GM12878 (cell line): ENCODE measurements around the gene PSMD1. TPM values are rescaled to one million over a fixed set of nuclear protein-coding genes. Genes with fewer than 3 reads are reported as not detected.

Experiments
- ATAC-seq: fragments of 200-7000 bp; cut with Tn5 transposase; 3 replicates; pipeline ENCODE4 v1.9.1; 2020; ENCODE audit warnings: mild to moderate bottlenecking, moderate library complexity
- BruUV-seq: library from RNA; stranded (reverse); fragments of 400-500 nt; replicated peaks from 2 replicates; lab custom pipeline; 2021; lab: Mats Ljungman, UMichigan
- CTCF ChIA-PET: fragments of 300-600 bp; sonication (Branson Sonifier 250); formaldehyde crosslinking; extraction: SDS; loops from one replicate; lab custom pipeline; 2021; ENCODE audit warnings: inconsistent platforms; lab: Yijun Ruan, JAX
- POLR2A ChIA-PET: fragments of 350-600 bp; formaldehyde crosslinking; extraction: SDS; loops from one replicate; lab custom pipeline; 2021; ENCODE audit warnings: inconsistent platforms; lab: Charles Lee
- RAD21 ChIA-PET: fragments of 300-600 bp; sonication (Branson Sonifier 250); formaldehyde crosslinking; loops from one replicate; lab custom pipeline; 2023; ENCODE audit warnings: antibody characterized with exemption; ENCODE audit not compliant: unreplicated experiment; lab: Charles Lee
- SMC1A ChIA-PET: fragments of 300-600 bp; sonication (Branson Sonifier 250); formaldehyde crosslinking; loops from one replicate; lab custom pipeline; 2023; ENCODE audit not compliant: unreplicated experiment, uncharacterized antibody; lab: Charles Lee
- DNase-seq: peaks from one replicate; pipeline ENCODE4 v3.0.0-alpha.2; 2011; ENCODE audit warnings: low read depth, low spot score
- FAIRE-seq: peaks from 3 replicates; lab custom pipeline; 2011; peaks lifted over from hg19 to GRCh38; lab: Jason Lieb, UNC
- H2AFZ ChIP-seq: 2 replicates; pipeline ENCODE4 v1.6.0; 2011; ENCODE audit warnings: low read depth, low read length, control low read depth; ENCODE audit not compliant: control insufficient read depth
- H3K27ac ChIP-seq: 2 replicates; pipeline ENCODE4 v1.5.1; 2011; ENCODE audit warnings: control low read depth; ENCODE audit not compliant: control insufficient read depth, insufficient read depth
- H3K27me3 ChIP-seq, 2 experiments: replicated peaks in 1 of 2; 2 replicates each; pipeline versions ENCODE4 v1.6.0 to v1.6.1; 2011; ENCODE audit warnings: low read length in 1 of 2; ENCODE audit not compliant: control insufficient read depth in 2 of 2, insufficient read depth in 2 of 2
- H3K36me3 ChIP-seq, 2 experiments: 2 replicates each; pipeline ENCODE4 v1.5.1; 2011; ENCODE audit warnings: low read length in 1 of 2; ENCODE audit not compliant: control insufficient read depth in 2 of 2, insufficient read depth in 2 of 2
- H3K4me1 ChIP-seq: 2 replicates; pipeline ENCODE4 v1.6.1; 2011; ENCODE audit warnings: mild to moderate bottlenecking, low read length, moderate library complexity, mixed read lengths; ENCODE audit not compliant: control insufficient read depth, insufficient read depth
- H3K4me2 ChIP-seq: 2 replicates; pipeline ENCODE4 v1.6.0; 2011; ENCODE audit warnings: control low read depth; ENCODE audit not compliant: control insufficient read depth, insufficient read depth
- H3K4me3 ChIP-seq: fragments of 200-600 bp; sonication (generic); 2 replicates; pipeline ENCODE4 v1.5.1; 2016
- H3K79me2 ChIP-seq: 2 replicates; pipeline ENCODE4 v1.6.0; 2011; ENCODE audit warnings: low read length; ENCODE audit not compliant: control insufficient read depth, insufficient read depth
- H3K9ac ChIP-seq: 2 replicates; pipeline ENCODE4 v1.8.0; 2011; ENCODE audit warnings: low read length, control low read depth, mixed read lengths; ENCODE audit not compliant: control insufficient read depth, insufficient read depth
- H3K9me3 ChIP-seq: replicated peaks from 3 replicates; pipeline ENCODE4 v1.5.1; 2011; ENCODE audit warnings: mild to moderate bottlenecking, low read length; ENCODE audit not compliant: control insufficient read depth, insufficient read depth
- H4K20me1 ChIP-seq: 2 replicates; pipeline ENCODE4 v1.6.0; 2011; ENCODE audit not compliant: control insufficient read depth, insufficient read depth
- KDM1A ChIP-seq: fragments of 200-600 bp; sonication (generic); IDR thresholded peaks from 2 replicates; pipeline ENCODE4 v1.6.1; 2016; ENCODE audit warnings: borderline replicate concordance
- WGBS: methylation state at CpG from one replicate; pipeline ENCODE4 v1.1.6; 2016; ENCODE audit warnings: low lambda C conversion rate; ENCODE audit not compliant: insufficient replicate concordance, insufficient coverage; ENCODE audit errors: missing lambda C conversion rate; 5-methylcytosine and 5-hydroxymethylcytosine counted together
- in situ Hi-C: fragments of 300-500 bp; cut with MboI; formaldehyde crosslinking; loops from 9 replicates; pipeline ENCODE4 v1.14.3; 2018; ENCODE audit warnings: mixed read lengths
- intact Hi-C: fragments of 100-400 bp; cut with micrococcal nuclease; formaldehyde crosslinking; loops from one replicate; pipeline ENCODE4 v1.14.2; 2022; ENCODE audit not compliant: unreplicated experiment
- polyA plus RNA-seq, 11 experiments: library from polyadenylated mRNA; depleted of rRNA in 4 of 11; unstranded in 6 of 11; stranded (reverse) in 5 of 11; fragments of >200 nt; fragmentation: Nextera tagmentation in 4 of 11; fragmentation: Illumina TruSeq in 1 of 11; extraction: Ambion mirVana in 4 of 11; extraction: Trizol in 1 of 11; gene quantifications; 1 replicate in 1 of 11; 2 replicates in 10 of 11; pipeline versions ENCODE4 v1.2.1 to v1.2.3, GENCODE V29; 2011 to 2016; ENCODE audit warnings: inconsistent platforms in 2 of 11, missing spikeins in 2 of 11, low read depth in 1 of 11
- total RNA-seq, 4 experiments: library from RNA; depleted of rRNA in 3 of 4; stranded (reverse); fragments of >200 nt in 3 of 4; fragmentation: Illumina TruSeq in 1 of 4; extraction: Trizol in 1 of 4; gene quantifications; 2 replicates each; pipeline versions ENCODE4 v1.2.1 to v1.2.3, GENCODE V29; 2013 to 2021
- TF ChIP-seq, protein P1 (sequence below): IDR thresholded peaks from 2 replicates; pipeline ENCODE4 v1.6.1; 2012; ENCODE audit warnings: low read depth, low read length, improper control_type of control experiment
- TF ChIP-seq, protein P2 (sequence below): IDR thresholded peaks from 2 replicates; pipeline ENCODE4 v1.6.1; 2012; ENCODE audit warnings: improper control_type of control experiment, low read depth, low read length; ENCODE audit not compliant: insufficient replicate concordance

Gene PSMD1
- total and polyA plus RNA-seq, 10 of the 15 experiments (the other 5 are each of a cell fraction or from before 2014, with no cell fraction given), result 87.4 to 220 (median 139) TPM

GRCh38 chr2:231170055-231170454 lies 113.4 kb downstream of the PSMD1 start:
- BruUV-seq, result no TSS peak
- Histone ChIP-seq H3K9me3 (no peaks in the 10 kb centered on the region), H3K4me3 (no peak overlapping the region), H3K9ac (no peak overlapping the region), H3K79me2 (no peaks in the 10 kb centered on the region), H3K27ac (no peak overlapping the region), H3K4me1 (no peaks in the 10 kb centered on the region), H4K20me1 (no peaks in the 10 kb centered on the region), H3K27me3 (no peaks in the 10 kb centered on the region), H3K4me2 (no peak overlapping the region), H2AFZ (no peak overlapping the region), H3K36me3 (peaks cover 4 to 21% of the 10 kb centered on the region in 2 experiments)
- WGBS, result 90% methylated on average over 1 of the region's 1 CpG
- ATAC-seq (no peak), FAIRE-seq (no peak), DNase-seq (no peak)
- SMC1A ChIA-PET, result interaction anchor here (1.5 to 4.0 kb wide), 2 partner anchors 10 to 21 kb away, joined by 5 to 17 read pairs; no protein-coding TSS in a partner anchor
- TF ChIP-seq, protein P1, sequence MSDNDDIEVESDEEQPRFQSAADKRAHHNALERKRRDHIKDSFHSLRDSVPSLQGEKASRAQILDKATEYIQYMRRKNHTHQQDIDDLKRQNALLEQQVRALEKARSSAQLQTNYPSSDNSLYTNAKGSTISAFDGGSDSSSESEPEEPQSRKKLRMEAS, result no peak
- no peak for TF ChIP-seq KDM1A
- TF ChIP-seq, protein P2, sequence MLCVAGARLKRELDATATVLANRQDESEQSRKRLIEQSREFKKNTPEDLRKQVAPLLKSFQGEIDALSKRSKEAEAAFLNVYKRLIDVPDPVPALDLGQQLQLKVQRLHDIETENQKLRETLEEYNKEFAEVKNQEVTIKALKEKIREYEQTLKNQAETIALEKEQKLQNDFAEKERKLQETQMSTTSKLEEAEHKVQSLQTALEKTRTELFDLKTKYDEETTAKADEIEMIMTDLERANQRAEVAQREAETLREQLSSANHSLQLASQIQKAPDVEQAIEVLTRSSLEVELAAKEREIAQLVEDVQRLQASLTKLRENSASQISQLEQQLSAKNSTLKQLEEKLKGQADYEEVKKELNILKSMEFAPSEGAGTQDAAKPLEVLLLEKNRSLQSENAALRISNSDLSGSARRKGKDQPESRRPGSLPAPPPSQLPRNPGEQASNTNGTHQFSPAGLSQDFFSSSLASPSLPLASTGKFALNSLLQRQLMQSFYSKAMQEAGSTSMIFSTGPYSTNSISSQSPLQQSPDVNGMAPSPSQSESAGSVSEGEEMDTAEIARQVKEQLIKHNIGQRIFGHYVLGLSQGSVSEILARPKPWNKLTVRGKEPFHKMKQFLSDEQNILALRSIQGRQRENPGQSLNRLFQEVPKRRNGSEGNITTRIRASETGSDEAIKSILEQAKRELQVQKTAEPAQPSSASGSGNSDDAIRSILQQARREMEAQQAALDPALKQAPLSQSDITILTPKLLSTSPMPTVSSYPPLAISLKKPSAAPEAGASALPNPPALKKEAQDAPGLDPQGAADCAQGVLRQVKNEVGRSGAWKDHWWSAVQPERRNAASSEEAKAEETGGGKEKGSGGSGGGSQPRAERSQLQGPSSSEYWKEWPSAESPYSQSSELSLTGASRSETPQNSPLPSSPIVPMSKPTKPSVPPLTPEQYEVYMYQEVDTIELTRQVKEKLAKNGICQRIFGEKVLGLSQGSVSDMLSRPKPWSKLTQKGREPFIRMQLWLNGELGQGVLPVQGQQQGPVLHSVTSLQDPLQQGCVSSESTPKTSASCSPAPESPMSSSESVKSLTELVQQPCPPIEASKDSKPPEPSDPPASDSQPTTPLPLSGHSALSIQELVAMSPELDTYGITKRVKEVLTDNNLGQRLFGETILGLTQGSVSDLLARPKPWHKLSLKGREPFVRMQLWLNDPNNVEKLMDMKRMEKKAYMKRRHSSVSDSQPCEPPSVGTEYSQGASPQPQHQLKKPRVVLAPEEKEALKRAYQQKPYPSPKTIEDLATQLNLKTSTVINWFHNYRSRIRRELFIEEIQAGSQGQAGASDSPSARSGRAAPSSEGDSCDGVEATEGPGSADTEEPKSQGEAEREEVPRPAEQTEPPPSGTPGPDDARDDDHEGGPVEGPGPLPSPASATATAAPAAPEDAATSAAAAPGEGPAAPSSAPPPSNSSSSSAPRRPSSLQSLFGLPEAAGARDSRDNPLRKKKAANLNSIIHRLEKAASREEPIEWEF, result no peak
- CTCF ChIA-PET, result interaction anchor here (0.6 to 2.0 kb wide), 4 partner anchors 9 to 313 kb away, joined by 3 to 10 read pairs (median 3); no protein-coding TSS in a partner anchor
- in situ Hi-C loops (no loop called here), intact Hi-C loops (no loop called here)
- POLR2A ChIA-PET, result no interaction called here
- RAD21 ChIA-PET, result no interaction called here
